Activated naive CD4-positive, alpha-beta T cell treated with anti-CD3 and anti-CD28 coated beads, Interleukin-2, amount 50 U/mL, for 16 hours (primary cell): ENCODE measurements around the gene RPL15.

Source experiments
- DNase-seq: peaks from one replicate; pipeline ENCODE4 v3.0.0-alpha.2; 2020

The RPL15 gene

GRCh38 chr3:23934253-23934652 lies 17.3 kb downstream of the RPL15 start:
- no peak for DNase-seq

DNA sequence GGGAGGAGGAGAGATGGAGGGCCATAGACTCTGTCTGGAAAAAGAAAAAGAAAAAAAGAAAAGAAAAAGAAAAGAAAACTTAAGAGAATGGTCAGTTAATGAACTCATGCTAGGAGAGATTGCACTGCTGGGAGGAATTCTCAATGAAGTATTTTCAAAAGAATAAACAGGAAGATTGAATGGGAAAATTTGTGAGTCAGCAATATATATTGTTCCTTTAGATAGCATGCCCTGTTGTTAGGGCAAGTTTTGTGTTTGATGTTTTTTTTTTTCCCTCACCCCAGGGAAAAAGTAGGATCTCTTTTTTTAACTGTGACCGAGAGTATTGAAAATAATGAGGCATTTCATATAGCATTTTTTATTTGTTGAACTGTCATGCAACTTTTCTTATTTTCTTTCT lies 20.4 kb downstream of the RPL15 start:
- DNase-seq = no peak

DNA sequence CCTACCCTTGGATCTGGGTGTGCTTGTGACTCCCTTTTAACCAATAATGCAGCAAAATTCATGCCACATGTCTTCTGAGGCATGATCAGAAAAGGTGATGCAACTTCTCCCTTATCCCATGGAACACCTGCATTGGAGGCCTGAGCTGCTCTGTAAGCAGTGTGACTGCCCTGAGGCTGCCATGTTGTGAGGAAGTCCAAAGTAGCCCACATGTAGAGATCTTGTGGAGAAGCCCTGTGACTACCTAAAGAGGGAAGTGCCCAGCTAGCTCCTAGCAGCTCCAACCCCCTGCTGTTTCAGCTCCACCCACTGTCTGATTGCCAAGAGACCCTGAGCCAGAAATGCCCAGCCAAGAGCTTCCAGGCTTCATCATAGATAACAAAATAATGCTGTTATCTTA lies 21.8 kb downstream of the RPL15 start:
- no peak for DNase-seq

DNA sequence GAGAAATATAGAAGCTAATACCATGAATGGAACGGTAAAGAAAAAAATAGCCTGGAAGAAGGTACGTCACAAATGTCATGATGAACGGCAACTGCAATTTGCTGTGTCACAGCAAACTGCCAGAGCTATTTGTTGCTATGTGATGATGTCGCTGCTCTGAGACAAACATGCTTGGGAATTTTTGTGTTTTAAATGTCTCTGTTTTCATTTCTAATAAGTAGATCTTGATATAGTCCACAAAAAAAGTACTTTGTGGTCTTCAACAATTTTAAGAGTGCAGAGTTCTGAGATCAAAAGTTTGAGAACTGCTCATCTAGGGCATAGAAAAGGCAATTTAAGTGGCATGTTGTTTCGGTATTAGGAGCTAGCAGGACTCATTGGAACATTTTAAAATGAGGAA lies 23.8 kb downstream of the RPL15 start:
- DNase-seq = no peak

- DNase-seq = no peak
These were observed 24.5 kb downstream of the RPL15 start for GRCh38 chr3:23941440-23941839.

GRCh38 chr3:23942546-23942945 lies 25.6 kb downstream of the RPL15 start:
- DNase-seq = no peak

- no peak for DNase-seq
These were observed 27.3 kb downstream of the RPL15 start for GRCh38 chr3:23944007-23944783.

DNA sequence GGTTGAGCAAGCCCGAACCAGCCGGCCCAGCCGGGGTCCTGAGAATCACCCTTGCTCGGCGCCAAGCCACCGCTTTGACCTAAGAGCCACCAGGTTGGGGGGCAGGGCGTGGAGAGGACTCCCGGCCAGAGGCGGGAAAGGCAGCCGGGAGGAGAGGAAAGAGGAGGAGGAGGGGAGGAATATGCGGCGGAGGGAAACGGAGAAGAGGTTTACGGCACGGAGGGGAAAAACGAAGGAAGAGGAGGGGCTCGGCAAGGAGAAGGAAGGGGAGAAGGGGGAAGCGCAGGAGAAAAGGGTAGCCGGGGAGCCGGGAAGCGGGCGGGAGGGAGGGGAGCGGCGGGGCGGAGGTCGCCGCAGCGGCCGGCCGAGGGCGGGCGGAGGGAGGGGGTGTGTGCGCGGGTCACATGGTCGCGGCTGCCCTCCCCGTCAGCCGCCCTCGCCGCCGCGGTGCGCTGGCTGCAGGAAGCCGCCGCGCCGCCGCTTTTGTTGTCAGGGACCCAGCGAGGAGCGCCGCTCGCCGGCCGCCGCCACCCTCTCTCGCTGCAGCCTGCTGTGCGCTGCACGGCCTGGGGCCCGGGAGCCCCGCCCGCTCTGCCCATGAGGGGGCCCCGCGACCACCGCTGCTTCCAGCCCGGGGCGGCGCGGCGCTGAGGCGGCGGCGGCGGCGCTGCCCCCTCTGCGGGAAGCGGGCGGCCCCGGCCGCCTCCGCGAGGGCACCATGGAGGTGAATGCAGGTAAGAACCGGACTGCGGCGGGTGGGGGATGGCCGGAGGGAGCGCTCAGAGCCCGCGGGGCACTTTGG lies 28.1 kb downstream of the RPL15 start, which contains the start of gene NR1D2:
NR1D2 (plus strand) TSS at position 426 of the 802 bp plus-strand sequence; CDS start at position 719, 293 bp downstream.
- DNase-seq = peak; percentile 78

- no peak for DNase-seq
These were observed 28.7 kb downstream of the RPL15 start for GRCh38 chr3:23945663-23945912.

DNA sequence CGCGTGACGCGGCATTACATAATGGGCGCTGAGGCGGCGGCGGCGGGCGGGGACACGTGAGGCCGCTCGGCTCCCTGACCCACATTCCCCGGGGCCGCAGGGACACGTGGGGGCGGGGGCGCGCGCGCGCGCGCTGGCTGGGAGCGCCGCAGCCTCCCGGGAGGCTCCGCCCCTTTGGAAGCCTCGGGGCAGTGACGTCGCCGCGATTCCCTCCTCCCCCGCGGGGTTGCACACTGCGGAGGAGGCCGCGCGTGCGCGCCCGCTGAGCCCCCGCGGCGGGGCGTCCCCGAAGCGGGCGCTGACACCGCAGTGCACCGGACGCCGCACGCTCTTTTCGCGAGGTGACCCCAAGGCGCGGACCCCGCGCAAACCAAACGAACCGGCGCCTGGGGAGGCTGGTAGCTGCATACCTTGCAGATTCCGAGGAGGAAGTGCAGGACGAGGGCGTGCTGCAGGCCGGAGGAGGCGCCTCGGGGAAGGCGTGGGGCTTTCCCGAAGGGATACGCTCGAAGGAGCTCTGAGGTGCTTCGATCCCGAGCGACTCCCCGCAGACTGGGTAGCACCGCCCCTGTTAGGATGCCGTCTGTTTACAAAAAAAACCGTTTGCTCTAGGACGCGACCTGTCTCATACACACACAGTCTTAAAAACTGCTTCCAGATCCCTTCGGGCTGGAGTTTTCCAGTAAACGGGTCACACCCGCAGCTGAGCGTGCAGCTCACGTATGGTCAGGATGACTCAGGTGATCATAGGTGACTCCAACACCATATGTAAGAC lies 29.2 kb downstream of the RPL15 start:
- peak; percentile 98 for DNase-seq

DNA sequence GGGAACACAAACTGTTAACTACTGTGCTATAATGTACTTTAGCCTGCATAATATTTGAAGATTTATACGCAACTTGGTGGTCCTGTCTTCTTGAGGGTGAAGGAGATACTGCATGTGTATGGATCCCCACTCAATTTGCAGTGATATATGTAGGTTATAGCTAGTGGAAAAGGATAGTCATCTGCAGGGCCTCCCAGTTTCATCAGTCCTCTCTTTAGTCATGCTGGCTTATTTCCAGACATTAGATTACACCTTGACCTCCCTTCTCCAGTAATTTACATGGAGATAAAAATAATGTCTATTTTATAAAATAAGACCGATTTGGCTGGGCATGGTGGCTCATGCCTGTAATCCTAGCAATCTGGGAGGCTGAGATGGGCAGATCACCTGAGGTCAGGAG lies 31.8 kb downstream of the RPL15 start:
- no peak for DNase-seq

- DNase-seq = no peak
These were observed 32.9 kb downstream of the RPL15 start for GRCh38 chr3:23949784-23950183.

DNA sequence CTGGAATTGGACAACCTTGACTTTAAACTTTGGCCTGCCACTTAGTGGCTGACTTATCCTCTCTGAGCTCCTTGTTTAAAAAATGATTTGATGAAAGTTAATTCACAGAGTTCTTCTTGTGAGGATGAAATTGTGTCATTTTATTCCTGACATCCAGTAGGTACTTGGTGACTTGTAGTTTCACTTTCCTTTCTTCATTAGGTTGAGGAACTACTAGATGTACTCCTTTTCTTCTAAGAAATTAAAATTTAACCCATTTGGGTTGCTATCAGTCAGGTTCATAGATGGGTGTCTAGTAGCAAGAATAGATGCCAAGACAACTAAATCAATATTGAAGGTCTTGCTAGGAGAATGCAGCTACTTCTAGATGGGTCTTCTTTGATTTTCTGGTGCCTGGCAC lies 33.4 kb downstream of the RPL15 start:
- DNase-seq = no peak

DNA sequence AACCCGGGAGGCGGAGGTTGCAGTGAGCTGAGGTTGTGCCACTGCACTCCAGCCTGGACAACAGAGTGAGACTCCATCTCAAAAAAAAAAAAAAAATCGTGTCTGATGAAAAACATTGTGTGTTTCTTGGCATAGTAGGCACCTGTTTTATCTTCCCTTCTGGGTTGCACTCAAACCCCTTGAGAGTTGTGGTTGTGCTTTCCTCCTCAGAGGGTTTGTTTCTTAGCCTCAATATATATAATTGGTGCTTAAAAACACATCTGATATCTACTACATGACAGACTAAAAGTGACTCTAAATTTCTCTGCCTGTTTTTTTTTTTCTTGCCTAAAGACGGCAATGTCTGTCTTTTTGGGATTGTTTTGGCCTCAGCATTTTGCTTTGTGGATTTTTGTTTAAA lies 35.7 kb downstream of the RPL15 start:
- DNase-seq = no peak

DNA sequence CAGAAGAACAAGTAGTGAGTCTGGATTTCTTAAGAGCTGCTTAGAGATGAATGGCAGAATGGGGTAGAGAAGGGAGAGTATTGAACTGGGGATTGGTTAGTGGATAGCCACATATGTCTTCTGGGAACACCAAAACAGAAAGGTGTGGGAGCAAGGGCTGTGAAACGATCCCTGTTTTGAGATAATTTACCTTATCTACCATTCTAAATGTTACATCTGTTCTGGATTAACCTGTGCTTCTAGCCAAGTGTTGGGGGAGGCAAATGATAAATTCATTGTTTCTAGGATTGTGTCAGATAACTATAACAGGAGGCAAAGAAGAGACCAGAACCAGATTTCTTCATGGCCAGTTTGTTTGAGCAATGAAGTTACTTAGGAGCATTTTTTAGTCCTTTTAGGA lies 36.6 kb downstream of the RPL15 start:
- no peak for DNase-seq

GRCh38 chr3:23954144-23954543 lies 37.2 kb downstream of the RPL15 start:
- DNase-seq = no peak

- DNase-seq = no peak
These were observed 39.8 kb downstream of the RPL15 start for GRCh38 chr3:23956701-23957100.

DNA sequence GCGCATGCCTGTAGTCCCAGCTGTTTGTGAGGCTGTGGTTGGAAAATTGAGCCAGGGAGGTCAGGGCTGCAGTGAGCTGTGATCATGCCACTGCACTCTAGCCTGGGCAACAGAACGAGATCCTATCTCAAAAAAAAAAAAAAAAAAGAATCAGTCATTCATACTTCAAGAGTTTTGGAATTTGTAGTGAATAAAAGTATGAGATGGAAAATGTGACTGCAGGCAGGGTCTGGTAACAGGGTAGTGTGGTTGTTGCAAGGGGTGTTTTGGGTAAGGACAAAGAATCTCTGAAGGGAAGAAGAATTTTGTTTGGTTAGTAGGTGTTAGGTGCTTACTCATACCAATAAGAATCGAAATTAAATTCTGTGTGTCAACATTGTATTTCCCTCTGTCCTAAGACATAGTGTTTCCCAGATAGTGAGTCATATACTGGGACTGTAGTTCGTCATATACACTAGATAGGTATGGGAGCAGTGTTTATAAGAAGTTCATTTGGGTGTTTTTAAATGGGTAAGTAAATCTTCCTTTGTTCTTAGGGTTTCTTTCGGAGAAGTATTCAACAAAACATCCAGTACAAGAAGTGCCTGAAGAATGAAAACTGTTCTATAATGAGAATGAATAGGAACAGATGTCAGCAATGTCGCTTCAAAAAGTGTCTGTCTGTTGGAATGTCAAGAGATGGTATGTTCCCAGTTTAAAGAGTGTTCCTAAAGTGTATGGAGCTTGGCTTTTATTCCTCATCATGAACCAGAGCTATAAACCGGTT lies 42.4 kb downstream of the RPL15 start:
- no peak for DNase-seq

DNA sequence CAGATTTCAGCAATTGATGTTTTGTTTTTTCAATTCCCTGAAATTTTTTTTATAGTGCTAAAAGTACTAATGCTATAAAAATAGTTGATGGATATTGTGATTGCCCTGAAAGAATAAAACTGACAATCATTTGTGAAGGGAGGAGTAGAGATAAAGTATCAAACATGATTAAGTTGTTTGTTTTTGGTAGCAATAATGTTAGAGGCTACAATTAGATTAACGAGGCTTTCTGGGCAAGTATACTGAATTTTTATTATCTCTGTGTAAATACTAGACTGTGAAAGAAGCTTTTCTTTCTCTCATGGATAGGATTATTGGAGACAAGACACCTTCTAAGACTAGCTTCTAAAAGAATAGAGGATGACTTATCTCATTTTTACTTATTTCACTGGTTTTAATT lies 43.7 kb downstream of the RPL15 start:
- DNase-seq = no peak

GRCh38 chr3:23961066-23961465 lies 44.1 kb downstream of the RPL15 start:
- DNase-seq = no peak

- DNase-seq = no peak
These were observed 45.0 kb downstream of the RPL15 start for GRCh38 chr3:23961913-23962312.

GRCh38 chr3:23964537-23965235 lies 47.8 kb downstream of the RPL15 start:
- no peak for DNase-seq
